Effector memory CD8-positive, alpha-beta T cell (primary cell): ENCODE results near the gene XYLT2.
"Not testable (repeated sequence)": the region's sequence is repeated elsewhere in the genome, so short reads cannot be mapped to it uniquely, and the experiment has no call there.

Experiments used
- ATAC-seq: fragments of 150-1000 bp; cut with Tn5 transposase; replicated peaks from 2 replicates; pipeline ENCODE4 v1.10.0; 2021; ENCODE audit warnings: mild to moderate bottlenecking, moderate library complexity
- DNase-seq, 3 experiments: peaks; one replicate each; pipeline ENCODE4 v3.0.0; 2021
- H3K27ac Mint-ChIP-seq, 2 donors: one replicate each; pipeline ENCODE4 v1.8.0; 2022; ENCODE audit warnings: mild to moderate bottlenecking in 2 of 2, mixed read lengths in 2 of 2, moderate library complexity in 2 of 2
- H3K27me3 Mint-ChIP-seq, 2 donors: one replicate each; pipeline ENCODE4 v1.8.0; 2022; ENCODE audit warnings: mixed read lengths in 2 of 2
- H3K36me3 Mint-ChIP-seq: one replicate; pipeline ENCODE4 v1.8.0; 2022; ENCODE audit warnings: mild to moderate bottlenecking, moderate library complexity, mixed read lengths; ENCODE audit not compliant: insufficient read depth
- H3K4me1 Mint-ChIP-seq, 2 donors: one replicate each; pipeline ENCODE4 v1.8.0; 2022; ENCODE audit warnings: low read depth in 2 of 2, mixed read lengths in 2 of 2
- H3K4me3 Mint-ChIP-seq, 2 donors: one replicate each; pipeline ENCODE4 v1.8.0; 2022; ENCODE audit warnings: mild to moderate bottlenecking in 2 of 2, mixed read lengths in 2 of 2, moderate library complexity in 2 of 2
- H3K9me3 Mint-ChIP-seq, 2 donors: one replicate each; pipeline ENCODE4 v1.8.0; 2022; ENCODE audit warnings: mixed read lengths in 2 of 2

The XYLT2 gene

DNA sequence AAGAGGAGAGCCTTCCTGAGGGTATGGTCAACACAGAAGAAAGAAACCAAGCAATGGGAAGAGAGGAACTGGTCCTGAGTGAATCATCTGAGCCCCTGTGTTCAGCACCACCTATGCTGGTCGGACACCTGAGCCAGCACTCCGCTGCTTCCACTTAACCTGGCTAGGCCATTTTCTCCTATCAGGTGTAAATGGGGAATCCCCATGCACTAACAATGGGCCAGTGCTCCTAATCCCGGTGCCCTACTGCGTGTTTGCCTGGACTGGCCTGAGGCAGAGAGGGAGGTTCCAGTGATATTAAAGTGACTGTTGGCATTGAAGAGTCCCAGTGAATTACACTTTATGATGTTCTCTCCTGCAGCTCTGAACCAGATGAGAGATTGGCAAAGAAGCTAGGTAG is 34.4 kb upstream of the XYLT2 start:
- H3K27ac Mint-ChIP-seq = no peak overlapping the region
- H3K27me3 Mint-ChIP-seq = peaks cover 46 to 52% of the 10 kb centered on the region in 2 donors
- H3K36me3 Mint-ChIP-seq = no peaks in the 10 kb centered on the region
- H3K4me1 Mint-ChIP-seq = no peaks in the 10 kb centered on the region
- no peaks in the 10 kb centered on the region for H3K9me3 Mint-ChIP-seq
- ATAC-seq (no peak), DNase-seq (no peak)
- no peak overlapping the region for H3K4me3 Mint-ChIP-seq

GRCh38 chr17:50312308-50312707 is 33.6 kb upstream of the XYLT2 start:
- Mint-ChIP-seq H3K27me3 (peaks cover 44 to 49% of the 10 kb centered on the region in 2 donors), H3K27ac (no peak overlapping the region), H3K4me1 (no peaks in the 10 kb centered on the region), H3K9me3 (no peaks in the 10 kb centered on the region), H3K4me3 (no peak overlapping the region), H3K36me3 (no peaks in the 10 kb centered on the region)
- DNase-seq (no peak), ATAC-seq (no peak)

GRCh38 chr17:50314456-50315011 is 31.4 kb upstream of the XYLT2 start:
- Mint-ChIP-seq H3K27me3 (peaks cover 44 to 49% of the 10 kb centered on the region in 2 donors), H3K4me3 (no peak overlapping the region), H3K27ac (no peak overlapping the region), H3K36me3 (no peaks in the 10 kb centered on the region), H3K4me1 (no peaks in the 10 kb centered on the region), H3K9me3 (no peaks in the 10 kb centered on the region)
- no peak for ATAC-seq
- no peak for DNase-seq

GRCh38 chr17:50316016-50316587 is 29.8 kb upstream of the XYLT2 start:
- Mint-ChIP-seq H3K4me3 (no peak overlapping the region), H3K9me3 (no peaks in the 10 kb centered on the region), H3K4me1 (no peaks in the 10 kb centered on the region), H3K36me3 (no peaks in the 10 kb centered on the region), H3K27me3 (peaks cover 32 to 35% of the 10 kb centered on the region in 2 donors), H3K27ac (no peak overlapping the region)
- DNase-seq (no peak), ATAC-seq (no peak)

DNA sequence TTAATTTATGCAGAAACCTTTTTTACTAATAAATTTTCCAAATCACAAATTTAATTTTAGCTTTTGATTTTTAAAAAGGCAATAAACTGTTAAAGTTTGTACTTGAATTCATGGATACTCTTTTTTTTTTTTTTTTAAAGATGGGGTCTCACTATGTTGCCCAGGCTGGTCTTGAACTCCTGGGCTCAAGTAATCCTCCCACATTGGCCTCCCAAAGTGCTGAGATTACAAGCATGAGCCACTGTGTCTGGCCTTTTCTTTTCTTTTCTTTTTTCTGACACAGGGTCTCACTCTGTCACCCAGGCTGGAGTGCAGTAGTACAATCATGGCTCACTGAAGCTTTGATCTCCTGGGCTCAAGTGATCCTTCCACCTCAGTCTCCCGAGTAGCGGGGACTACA is 29.3 kb upstream of the XYLT2 start:
- not testable (repeated sequence) for ATAC-seq, H3K4me3 Mint-ChIP-seq, DNase-seq, H3K36me3 Mint-ChIP-seq, H3K4me1 Mint-ChIP-seq, H3K27ac Mint-ChIP-seq, H3K9me3 Mint-ChIP-seq
- peaks cover 27 to 29% of the 10 kb centered on the region in 2 donors for H3K27me3 Mint-ChIP-seq

DNA sequence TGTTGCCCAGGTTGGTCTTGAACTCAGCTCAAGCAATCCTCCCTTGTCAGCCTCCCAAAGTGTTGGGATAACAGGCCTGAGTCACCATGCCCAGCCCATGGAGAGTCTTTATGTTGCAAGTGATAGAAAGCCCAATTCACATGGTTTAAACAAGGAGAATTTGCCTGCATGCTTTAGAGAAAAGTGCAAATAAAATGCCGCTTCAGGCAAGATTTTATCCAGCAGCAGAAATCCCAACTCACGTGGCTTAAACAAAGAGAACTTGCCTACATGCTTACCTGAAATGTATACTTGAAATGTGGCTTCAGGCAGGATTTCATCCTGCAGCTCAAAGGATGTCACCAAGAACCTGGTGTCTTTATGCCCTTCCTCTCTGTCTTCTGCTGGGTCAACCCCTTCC is 28.8 kb upstream of the XYLT2 start:
- peaks cover 24 to 25% of the 10 kb centered on the region in 2 donors for H3K27me3 Mint-ChIP-seq
- H3K27ac Mint-ChIP-seq = no peak overlapping the region
- no peaks in the 10 kb centered on the region for H3K4me1 Mint-ChIP-seq
- no peak overlapping the region for H3K4me3 Mint-ChIP-seq
- no peak for DNase-seq
- no peaks in the 10 kb centered on the region for H3K9me3 Mint-ChIP-seq
- no peak for ATAC-seq
- H3K36me3 Mint-ChIP-seq = no peaks in the 10 kb centered on the region

GRCh38 chr17:50318501-50319285 is 27.2 kb upstream of the XYLT2 start:
- no peak overlapping the region for H3K4me3 Mint-ChIP-seq
- H3K4me1 Mint-ChIP-seq = no peaks in the 10 kb centered on the region
- no peak for ATAC-seq
- H3K36me3 Mint-ChIP-seq = no peaks in the 10 kb centered on the region
- DNase-seq = no peak
- peaks cover 9 to 10% of the 10 kb centered on the region in 2 donors for H3K27me3 Mint-ChIP-seq
- no peak overlapping the region for H3K27ac Mint-ChIP-seq
- no peaks in the 10 kb centered on the region for H3K9me3 Mint-ChIP-seq

DNA sequence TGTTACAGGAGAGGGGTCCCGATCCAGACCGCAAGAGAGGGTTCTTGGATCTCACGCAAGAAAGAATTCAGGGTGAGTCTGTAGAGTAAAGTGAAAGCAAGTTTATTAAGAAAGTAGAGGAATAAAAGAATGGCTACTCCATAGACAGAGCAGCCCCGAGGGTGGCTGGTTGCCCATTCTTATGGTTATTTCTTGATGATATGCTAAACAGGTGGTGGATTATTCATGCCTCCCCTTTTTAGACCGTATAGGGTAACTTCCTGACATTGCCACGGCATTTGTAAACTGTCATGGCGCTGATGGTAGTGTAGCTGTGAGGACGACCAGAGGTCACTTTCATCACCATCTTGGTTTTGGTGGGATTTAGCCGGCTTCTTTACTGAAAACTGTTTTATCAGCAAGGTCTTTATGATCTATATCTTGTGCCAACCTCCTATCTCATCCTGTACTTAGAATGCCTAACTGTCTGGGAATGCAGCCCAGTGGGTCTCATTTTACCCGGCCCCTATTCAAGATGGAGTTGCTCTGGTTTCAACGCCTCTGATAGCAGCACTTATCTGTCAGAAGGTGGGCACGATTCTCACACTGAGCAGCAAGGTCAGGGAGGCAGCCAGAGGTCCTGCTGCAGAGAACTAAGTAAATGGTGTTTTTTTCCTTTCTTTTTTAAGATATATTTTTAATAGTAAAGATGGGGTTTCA is 26.5 kb upstream of the XYLT2 start:
- Mint-ChIP-seq H3K4me1 (no peaks in the 10 kb centered on the region), H3K4me3 (no peak overlapping the region), H3K27me3 (peaks cover 3 to 5% of the 10 kb centered on the region in 2 donors), H3K9me3 (no peaks in the 10 kb centered on the region), H3K36me3 (no peaks in the 10 kb centered on the region), H3K27ac (no peak overlapping the region)
- no peak for DNase-seq
- ATAC-seq = no peak

- H3K27ac Mint-ChIP-seq = no peak overlapping the region
- no peaks in the 10 kb centered on the region for H3K4me1 Mint-ChIP-seq
- ATAC-seq (no peak), DNase-seq (no peak)
- H3K36me3 Mint-ChIP-seq = no peaks in the 10 kb centered on the region
- no peaks in the 10 kb centered on the region for H3K27me3 Mint-ChIP-seq
- no peaks in the 10 kb centered on the region for H3K9me3 Mint-ChIP-seq
- no peak overlapping the region for H3K4me3 Mint-ChIP-seq
Measured at GRCh38 chr17:50322271-50322670, 23.7 kb upstream of the XYLT2 start.

GRCh38 chr17:50323060-50323459 is 22.9 kb upstream of the XYLT2 start:
- no peaks in the 10 kb centered on the region for H3K27me3 Mint-ChIP-seq
- no peak overlapping the region for H3K27ac Mint-ChIP-seq
- H3K9me3 Mint-ChIP-seq = no peaks in the 10 kb centered on the region
- ATAC-seq (no peak), DNase-seq (no peak)
- H3K36me3 Mint-ChIP-seq = no peaks in the 10 kb centered on the region
- H3K4me1 Mint-ChIP-seq = no peaks in the 10 kb centered on the region
- H3K4me3 Mint-ChIP-seq = no peak overlapping the region

GRCh38 chr17:50325906-50326305 is 20.0 kb upstream of the XYLT2 start:
- peaks cover 7 to 22% of the 10 kb centered on the region in 2 donors for H3K27me3 Mint-ChIP-seq
- ATAC-seq (no peak), DNase-seq (no peak)
- H3K36me3 Mint-ChIP-seq = peaks cover 3% of the 10 kb centered on the region
- H3K4me3 Mint-ChIP-seq = no peak overlapping the region
- H3K4me1 Mint-ChIP-seq = no peaks in the 10 kb centered on the region
- no peaks in the 10 kb centered on the region for H3K9me3 Mint-ChIP-seq
- H3K27ac Mint-ChIP-seq = no peak overlapping the region

DNA sequence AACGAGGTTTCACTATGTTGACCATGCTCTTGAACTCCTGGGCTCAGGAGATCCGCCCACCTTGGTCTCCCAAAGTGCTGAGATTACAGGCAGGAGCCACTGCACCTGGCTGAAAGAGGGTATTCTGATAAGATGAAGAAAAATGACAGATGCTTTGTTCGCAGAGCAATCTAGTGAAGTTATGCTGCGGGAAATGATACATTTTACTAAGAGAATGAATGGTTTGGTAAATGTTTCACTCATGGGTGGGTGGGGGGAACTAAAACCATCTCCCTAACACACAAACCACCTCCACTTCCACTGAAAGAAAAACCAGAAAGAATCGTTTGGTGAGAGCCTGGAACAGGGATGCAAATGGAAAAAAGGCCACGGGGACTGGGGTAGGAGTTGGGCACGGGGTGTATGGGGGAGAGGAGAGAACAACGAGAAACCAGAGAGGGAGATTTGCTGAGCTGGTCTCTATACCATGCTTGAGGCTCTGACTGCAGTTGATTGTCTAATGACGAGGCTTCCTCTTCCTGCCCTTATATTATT is 19.0 kb upstream of the XYLT2 start:
- no peaks in the 10 kb centered on the region for H3K9me3 Mint-ChIP-seq
- ATAC-seq (no peak), DNase-seq (no peak)
- peaks cover 3% of the 10 kb centered on the region for H3K36me3 Mint-ChIP-seq
- peaks cover 9 to 26% of the 10 kb centered on the region in 2 donors for H3K27me3 Mint-ChIP-seq
- no peak overlapping the region for H3K4me3 Mint-ChIP-seq
- H3K4me1 Mint-ChIP-seq = no peaks in the 10 kb centered on the region
- H3K27ac Mint-ChIP-seq = no peak overlapping the region

- no peak for ATAC-seq
- Mint-ChIP-seq H3K27ac (no peak overlapping the region), H3K36me3 (peaks cover 3% of the 10 kb centered on the region), H3K4me3 (no peak overlapping the region), H3K27me3 (peaks cover 13 to 43% of the 10 kb centered on the region in 2 donors), H3K4me1 (no peaks in the 10 kb centered on the region), H3K9me3 (no peaks in the 10 kb centered on the region)
- no peak for DNase-seq
Measured at GRCh38 chr17:50328363-50329325, 17.3 kb upstream of the XYLT2 start.
